ENCODE results near the gene PRND. TPM values are rescaled to one million over a fixed set of nuclear protein-coding genes. Genes with fewer than 3 reads are reported as not detected.

The PRND gene
- total RNA-seq, 3 donors from 2014 or later: not detected

DNA sequence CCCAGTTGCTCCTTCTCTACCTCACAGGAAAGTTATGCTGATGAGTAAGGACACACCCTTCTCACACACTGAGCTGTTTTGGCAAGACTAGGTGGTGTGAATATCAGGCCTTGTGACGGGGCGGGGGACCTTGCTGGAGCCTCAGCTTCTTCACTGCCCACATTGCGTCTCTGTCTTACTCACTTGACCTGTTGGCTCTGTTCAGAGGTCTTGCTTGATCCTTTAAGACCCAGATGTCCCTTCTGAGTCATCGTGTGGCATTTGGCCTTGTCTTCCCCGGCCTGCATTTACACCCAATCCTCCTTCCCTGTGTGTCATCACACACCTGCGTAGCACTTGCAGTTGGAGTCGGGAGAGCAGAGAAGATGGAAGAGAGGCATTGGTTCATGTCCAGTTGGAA lies 8.3 kb upstream of the PRND start:
- H3K36me3 ChIP-seq: no peaks in the 10 kb centered on the region
- H3K27ac ChIP-seq: no peak overlapping the region
- no peak for DNase-seq (ENCODE audit: low spot score in 2 of 2)
- H3K9me3 ChIP-seq: no peaks in the 10 kb centered on the region
- TF ChIP-seq POLR2A (IDR thresholded peaks at IDR 0.05): no peak
- TF ChIP-seq, protein P1, sequence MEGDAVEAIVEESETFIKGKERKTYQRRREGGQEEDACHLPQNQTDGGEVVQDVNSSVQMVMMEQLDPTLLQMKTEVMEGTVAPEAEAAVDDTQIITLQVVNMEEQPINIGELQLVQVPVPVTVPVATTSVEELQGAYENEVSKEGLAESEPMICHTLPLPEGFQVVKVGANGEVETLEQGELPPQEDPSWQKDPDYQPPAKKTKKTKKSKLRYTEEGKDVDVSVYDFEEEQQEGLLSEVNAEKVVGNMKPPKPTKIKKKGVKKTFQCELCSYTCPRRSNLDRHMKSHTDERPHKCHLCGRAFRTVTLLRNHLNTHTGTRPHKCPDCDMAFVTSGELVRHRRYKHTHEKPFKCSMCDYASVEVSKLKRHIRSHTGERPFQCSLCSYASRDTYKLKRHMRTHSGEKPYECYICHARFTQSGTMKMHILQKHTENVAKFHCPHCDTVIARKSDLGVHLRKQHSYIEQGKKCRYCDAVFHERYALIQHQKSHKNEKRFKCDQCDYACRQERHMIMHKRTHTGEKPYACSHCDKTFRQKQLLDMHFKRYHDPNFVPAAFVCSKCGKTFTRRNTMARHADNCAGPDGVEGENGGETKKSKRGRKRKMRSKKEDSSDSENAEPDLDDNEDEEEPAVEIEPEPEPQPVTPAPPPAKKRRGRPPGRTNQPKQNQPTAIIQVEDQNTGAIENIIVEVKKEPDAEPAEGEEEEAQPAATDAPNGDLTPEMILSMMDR (IDR thresholded peaks at IDR 0.05): no peak
- TF ChIP-seq POLR2AphosphoS5 (IDR thresholded peaks at IDR 0.05): no peak
- no peak overlapping the region for H3K4me3 ChIP-seq
- intact Hi-C loops (cut with DNase I; ENCODE audit: low total_unique reads): no loop called here
- H3K4me1 ChIP-seq: no peaks in the 10 kb centered on the region
- peaks cover 0 to 2% of the 10 kb centered on the region in 2 donors for H3K27me3 ChIP-seq

DNA sequence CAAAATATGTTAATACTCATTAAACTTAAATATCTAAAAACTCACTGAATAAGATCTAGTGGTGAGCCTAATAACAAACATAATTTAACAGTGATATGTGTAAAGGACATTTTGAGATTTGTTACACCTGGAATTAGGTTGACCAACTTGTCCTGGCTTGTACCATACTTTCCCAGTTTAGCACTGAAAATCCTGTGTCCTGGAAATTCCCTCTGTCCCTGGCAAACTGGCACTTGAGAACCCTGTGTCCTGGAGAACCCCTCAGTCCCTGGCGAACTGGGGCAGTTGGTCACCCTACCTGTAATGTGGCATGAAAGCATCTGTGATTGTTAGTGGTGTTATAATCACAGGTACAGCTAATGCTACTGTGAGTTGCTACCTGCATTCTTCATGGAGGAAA lies 6.9 kb upstream of the PRND start:
- Histone ChIP-seq H3K9me3 (no peaks in the 10 kb centered on the region), H3K4me3 (no peak overlapping the region), H3K36me3 (no peaks in the 10 kb centered on the region), H3K4me1 (no peaks in the 10 kb centered on the region), H3K27ac (no peak overlapping the region), H3K27me3 (peaks cover 0 to 2% of the 10 kb centered on the region in 2 donors)
- TF ChIP-seq, protein P1 (IDR thresholded peaks at IDR 0.05): no peak
- TF ChIP-seq POLR2AphosphoS5 (IDR thresholded peaks at IDR 0.05): no peak
- no peak for TF ChIP-seq POLR2A (IDR thresholded peaks at IDR 0.05)
- intact Hi-C loops (cut with DNase I; ENCODE audit: low total_unique reads): no loop called here
- peak in 1 of 2 donors; percentile 33 for DNase-seq (ENCODE audit: low spot score in 2 of 2)

DNA sequence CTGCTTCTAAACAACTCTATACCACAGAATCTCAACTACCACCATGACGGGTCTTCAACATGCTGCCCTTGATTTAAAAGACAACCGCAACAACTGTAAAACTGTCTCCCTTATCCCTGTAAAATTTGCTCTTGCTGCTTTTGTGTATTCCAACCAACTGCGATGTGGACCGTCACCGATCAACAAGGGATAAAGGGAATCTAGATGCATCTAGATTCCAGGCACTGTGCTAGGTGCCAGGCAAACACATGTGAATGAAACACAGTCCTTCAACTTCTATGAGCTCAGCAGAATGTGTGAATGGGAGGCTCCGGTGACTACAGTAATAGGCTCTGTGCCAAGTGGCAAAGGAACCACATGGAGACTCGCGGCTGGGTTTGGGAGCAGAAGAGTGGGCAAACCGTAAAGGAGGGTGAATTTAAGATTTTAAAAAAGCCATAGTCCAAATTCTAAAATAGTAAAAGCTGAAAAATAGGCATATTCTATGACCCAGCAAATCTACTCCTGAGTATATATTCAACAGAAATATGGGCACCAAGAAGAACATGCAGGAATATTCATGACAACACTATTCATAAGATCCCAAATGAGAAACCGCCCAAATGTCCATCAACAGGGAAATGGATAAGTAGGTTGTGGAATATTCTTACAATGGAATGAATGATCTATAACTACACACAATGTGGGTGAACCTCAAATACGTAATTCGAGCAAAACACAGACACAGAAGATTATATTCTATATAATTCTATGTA lies 3.7 kb upstream of the PRND start:
- Histone ChIP-seq H3K27ac (no peak overlapping the region), H3K4me1 (no peaks in the 10 kb centered on the region), H3K4me3 (no peak overlapping the region), H3K36me3 (no peaks in the 10 kb centered on the region), H3K27me3 (no peaks in the 10 kb centered on the region), H3K9me3 (no peaks in the 10 kb centered on the region)
- intact Hi-C loops (cut with DNase I; ENCODE audit: low total_unique reads): no loop called here
- TF ChIP-seq POLR2A (IDR thresholded peaks at IDR 0.05) (no peak), POLR2AphosphoS5 (IDR thresholded peaks at IDR 0.05) (no peak)
- TF ChIP-seq, protein P1 (IDR thresholded peaks at IDR 0.05): no peak
- DNase-seq (ENCODE audit: low spot score in 2 of 2): no peak

DNA sequence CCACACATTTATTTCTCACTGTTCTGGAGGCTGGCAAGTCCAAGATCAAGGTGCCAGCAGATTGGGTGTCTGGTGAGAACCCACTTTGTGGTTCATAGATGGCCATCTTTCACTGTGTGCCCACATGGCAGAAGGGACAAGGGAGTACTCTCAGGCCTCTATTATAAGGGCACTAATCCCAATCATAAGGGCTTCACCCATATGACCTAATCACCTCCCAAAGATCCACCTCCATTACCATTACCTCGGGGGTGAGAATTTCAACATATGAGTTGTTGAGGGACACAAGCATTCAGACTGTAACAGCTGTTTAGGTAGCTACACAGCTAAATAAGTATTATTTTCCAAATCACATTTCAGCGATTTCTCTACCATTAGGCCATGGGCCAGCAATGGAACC lies 2.5 kb upstream of the PRND start:
- no peaks in the 10 kb centered on the region for H3K36me3 ChIP-seq

More for the DNA sequence above, 2.5 kb upstream of the PRND start:
- Histone ChIP-seq H3K27ac (peak overlapping the region; percentile 77 to 89), H3K9me3 (no peaks in the 10 kb centered on the region), H3K27me3 (no peaks in the 10 kb centered on the region), H3K4me3 (no peak overlapping the region), H3K4me1 (no peaks in the 10 kb centered on the region)
- intact Hi-C loops (cut with DNase I; ENCODE audit: low total_unique reads): no loop called here
- no peak for DNase-seq (ENCODE audit: low spot score in 2 of 2)
- TF ChIP-seq, protein P1 (IDR thresholded peaks at IDR 0.05): no peak
- TF ChIP-seq POLR2A (IDR thresholded peaks at IDR 0.05) (no peak), POLR2AphosphoS5 (IDR thresholded peaks at IDR 0.05) (no peak)
